Breast epithelium (tissue), 4 donors: Measurements from ENCODE around the gene BCO1. TPM values are rescaled to one million over a fixed set of nuclear protein-coding genes. Genes with fewer than 3 reads are reported as not detected.

Experiments used
- DNase-seq, 2 donors: peaks; one replicate each; pipeline ENCODE4 v3.0.0-alpha.2; 2019; ENCODE audit warnings: low spot score in 2 of 2
- H3K27ac ChIP-seq, 2 donors: fragments of 200-600 bp; sonication (generic) in 1 of 2; one replicate each; pipeline ENCODE4 v1.5.1; 2016 to 2019; ENCODE audit warnings: mild to moderate bottlenecking in 1 of 2
- H3K27me3 ChIP-seq, 2 donors: fragments of 200-600 bp; sonication (generic) in 1 of 2; one replicate each; pipeline versions ENCODE4 v1.5.1 to v1.6.0; 2017 to 2019; ENCODE audit warnings: control low read depth in 1 of 2, mild to moderate bottlenecking in 1 of 2
- H3K36me3 ChIP-seq: fragments of 200-600 bp; one replicate; pipeline ENCODE4 v1.5.1; 2019
- H3K4me1 ChIP-seq, 2 donors: fragments of 200-600 bp; sonication (generic); one replicate each; pipeline ENCODE4 v1.5.1; 2016 to 2019; ENCODE audit warnings: control low read depth in 1 of 2
- H3K4me3 ChIP-seq, 3 donors: fragments of 200-600 bp; sonication (generic); 1 replicate in 2 of 3; 2 replicates in 1 of 3; pipeline ENCODE4 v1.5.1; 2016 to 2019; ENCODE audit warnings: mild to moderate bottlenecking in 3 of 3, moderate library complexity in 2 of 3
- H3K9me3 ChIP-seq, 2 donors: fragments of 200-600 bp; sonication (generic) in 1 of 2; one replicate each; pipeline ENCODE4 v1.5.1; 2016 to 2019; ENCODE audit warnings: control low read depth in 1 of 2
- CTCF ChIP-seq, 3 donors: fragments of 450-650 bp; IDR thresholded peaks; one replicate each; pipeline ENCODE4 v1.5.1; 2016 to 2017; ENCODE audit warnings: antibody characterized with exemption in 3 of 3, mild to moderate bottlenecking in 3 of 3, moderate library complexity in 3 of 3
- POLR2A ChIP-seq: fragments of 450-650 bp; IDR thresholded peaks from one replicate; pipeline ENCODE4 v1.6.1; 2016; ENCODE audit warnings: antibody characterized with exemption, mild to moderate bottlenecking, moderate library complexity
- POLR2AphosphoS5 ChIP-seq, 3 donors: sonication (generic); formaldehyde crosslinking; IDR thresholded peaks; one replicate each; pipeline ENCODE4 v1.6.1; 2017; ENCODE audit warnings: antibody characterized with exemption in 3 of 3
- intact Hi-C: fragments of 100-400 bp; cut with DNase I; formaldehyde crosslinking; loops from one replicate; pipeline ENCODE4 v1.15.1; 2023; ENCODE audit warnings: low total_unique reads
- total RNA-seq, 3 donors: library from RNA; depleted of rRNA; stranded (reverse); fragments of >200 nt; gene quantifications; one replicate each; pipeline ENCODE4 v1.1.0, GENCODE V29; 2016

The BCO1 gene
- total RNA-seq, 3 donors from 2014 or later = 0.29 TPM; not detected in 2

GRCh38 chr16:81319221-81319912, 80.9 kb downstream of the BCO1 start:
- peak overlapping the region in 1 of 2 donors; percentile 35 for H3K27ac ChIP-seq
- no peaks in the 10 kb centered on the region for H3K27me3 ChIP-seq
- intact Hi-C loops = no loop called here
- H3K9me3 ChIP-seq = no peaks in the 10 kb centered on the region
- H3K4me3 ChIP-seq = no peak overlapping the region
- DNase-seq = peak in 1 of 2 donors; percentile 44
- no peaks in the 10 kb centered on the region for H3K36me3 ChIP-seq
- H3K4me1 ChIP-seq = no peaks in the 10 kb centered on the region
- TF ChIP-seq CTCF (IDR thresholded peaks at IDR 0.05) (no peak), POLR2A (no peak), POLR2AphosphoS5 (IDR thresholded peaks at IDR 0.05) (no peak)

GRCh38 chr16:81321039-81321438, 82.5 kb downstream of the BCO1 start:
- Histone ChIP-seq H3K36me3 (no peaks in the 10 kb centered on the region), H3K9me3 (no peaks in the 10 kb centered on the region), H3K4me1 (no peaks in the 10 kb centered on the region), H3K27me3 (no peaks in the 10 kb centered on the region), H3K4me3 (no peak overlapping the region), H3K27ac (no peak overlapping the region)
- intact Hi-C loops = no loop called here
- no peak for DNase-seq
- TF ChIP-seq CTCF (IDR thresholded peaks at IDR 0.05) (no peak), POLR2A (no peak), POLR2AphosphoS5 (IDR thresholded peaks at IDR 0.05) (no peak)

GRCh38 chr16:81321536-81321935, 83.0 kb downstream of the BCO1 start:
- no peaks in the 10 kb centered on the region for H3K4me1 ChIP-seq
- no peaks in the 10 kb centered on the region for H3K9me3 ChIP-seq
- intact Hi-C loops = no loop called here
- H3K36me3 ChIP-seq = no peaks in the 10 kb centered on the region
- H3K4me3 ChIP-seq = no peak overlapping the region
- no peak for DNase-seq
- no peak for TF ChIP-seq POLR2A
- TF ChIP-seq POLR2AphosphoS5 (IDR thresholded peaks at IDR 0.05) = no peak
- no peak for TF ChIP-seq CTCF (IDR thresholded peaks at IDR 0.05)
- no peaks in the 10 kb centered on the region for H3K27me3 ChIP-seq
- H3K27ac ChIP-seq = no peak overlapping the region

GRCh38 chr16:81324808-81325207, 86.3 kb downstream of the BCO1 start:
- Histone ChIP-seq H3K4me1 (no peaks in the 10 kb centered on the region), H3K9me3 (no peaks in the 10 kb centered on the region), H3K4me3 (no peak overlapping the region), H3K36me3 (no peaks in the 10 kb centered on the region), H3K27me3 (no peaks in the 10 kb centered on the region), H3K27ac (peak overlapping the region; percentile 47 to 53)
- TF ChIP-seq POLR2A (no peak), CTCF (IDR thresholded peaks at IDR 0.05) (no peak), POLR2AphosphoS5 (IDR thresholded peaks at IDR 0.05) (no peak)
- intact Hi-C loops = no loop called here
- DNase-seq = no peak

- peak overlapping the region in 1 of 2 donors; percentile 71 for H3K27ac ChIP-seq
- intact Hi-C loops = no loop called here
- H3K36me3 ChIP-seq = no peaks in the 10 kb centered on the region
- no peaks in the 10 kb centered on the region for H3K27me3 ChIP-seq
- H3K4me3 ChIP-seq = no peak overlapping the region
- TF ChIP-seq POLR2AphosphoS5 (IDR thresholded peaks at IDR 0.05) (no peak), POLR2A (no peak), CTCF (IDR thresholded peaks at IDR 0.05) (no peak)
- no peak for DNase-seq
- H3K9me3 ChIP-seq = no peaks in the 10 kb centered on the region
- H3K4me1 ChIP-seq = no peaks in the 10 kb centered on the region
These were observed 88.5 kb downstream of the BCO1 start for GRCh38 chr16:81327011-81327410.
